HepG2 (cell line): ENCODE results near the gene MEX3B. TPM values are rescaled to one million over a fixed set of nuclear protein-coding genes. Genes with fewer than 3 reads are reported as not detected.

Source experiments
- ATAC-seq: fragments of 200-7000 bp; cut with Tn5 transposase; 3 replicates; pipeline ENCODE4 v1.9.1; 2020; ENCODE audit warnings: mild to moderate bottlenecking, moderate library complexity
- BruUV-seq: library from RNA; stranded (reverse); fragments of 400-500 nt; replicated peaks from 2 replicates; lab custom pipeline; 2021; lab: Mats Ljungman, UMichigan
- CTCF ChIA-PET: fragments of 300-600 bp; formaldehyde crosslinking; extraction: SDS; loops from one replicate; lab custom pipeline; 2021; ENCODE audit warnings: low total read pairs, inconsistent platforms, low intra/inter-chr PET ratio; lab: Yijun Ruan, JAX
- POLR2A ChIA-PET: fragments of 350-600 bp; sonication (Branson Sonifier 250); formaldehyde crosslinking; loops from one replicate; lab custom pipeline; 2020; ENCODE audit warnings: antibody characterized with exemption, inconsistent platforms; lab: Yijun Ruan, JAX
- DNase-seq: peaks from one replicate; pipeline ENCODE4 v3.0.0-alpha.2; 2015; ENCODE audit warnings: low spot score
- FAIRE-seq: peaks from 3 replicates; lab custom pipeline; 2011; peaks lifted over from hg19 to GRCh38; lab: Jason Lieb, UNC
- H2AFZ ChIP-seq: one replicate; pipeline ENCODE4 v1.6.1; 2011; ENCODE audit warnings: low read length, inconsistent platforms
- H3K27ac ChIP-seq: fragments of 300-600 bp; 3 replicates; pipeline ENCODE4 v1.8.0; 2011; ENCODE audit warnings: mixed run types, mild to moderate bottlenecking, mixed read lengths, low read length, inconsistent platforms; ENCODE audit not compliant: insufficient read depth; ENCODE audit errors: extremely low read length
- H3K27me3 ChIP-seq, 2 experiments: fragments of 200-600 bp in 1 of 2; 2 replicates in 1 of 2; 3 replicates in 1 of 2; pipeline versions ENCODE4 v1.6.0 to v1.8.0; 2011; ENCODE audit warnings: low read length in 2 of 2, mild to moderate bottlenecking in 2 of 2, moderate library complexity in 2 of 2, inconsistent platforms in 1 of 2; ENCODE audit not compliant: insufficient read depth in 2 of 2, control insufficient read depth in 1 of 2
- H3K36me3 ChIP-seq, 2 experiments: fragments of 200-600 bp in 1 of 2; replicated peaks in 1 of 2; 2 replicates in 1 of 2; 3 replicates in 1 of 2; pipeline versions ENCODE4 v1.5.1 to v1.8.0; 2011; ENCODE audit warnings: low read length in 2 of 2, inconsistent platforms in 1 of 2; ENCODE audit not compliant: insufficient read depth in 2 of 2, control insufficient read depth in 1 of 2
- H3K4me1 ChIP-seq: 2 replicates; pipeline ENCODE4 v1.5.1; 2012; ENCODE audit warnings: low read length, inconsistent platforms; ENCODE audit not compliant: insufficient read depth
- H3K4me2 ChIP-seq: 2 replicates; pipeline ENCODE4 v1.6.0; 2011; ENCODE audit warnings: low read depth, low read length, inconsistent platforms
- H3K4me3 ChIP-seq, 3 experiments: fragments of 200-600 bp in 1 of 3; sonication (generic), shearing (Covaris generic) in 1 of 3; replicated peaks in 1 of 3; 2 replicates each; pipeline ENCODE4 v1.5.1; 2011 to 2016; ENCODE audit warnings: low read length in 3 of 3, inconsistent platforms in 2 of 3, low read depth in 2 of 3, mild to moderate bottlenecking in 2 of 3, control low read depth in 1 of 3, mixed read lengths in 1 of 3; ENCODE audit not compliant: insufficient read depth in 1 of 3
- H3K79me2 ChIP-seq: one replicate; pipeline ENCODE4 v1.6.1; 2011; ENCODE audit warnings: low read length, inconsistent platforms; ENCODE audit not compliant: insufficient read depth
- H3K9ac ChIP-seq: 2 replicates; pipeline ENCODE4 v1.6.0; 2011; ENCODE audit warnings: mild to moderate bottlenecking, low read depth, low read length, inconsistent platforms; ENCODE audit not compliant: insufficient read depth
- H3K9me3 ChIP-seq: 2 replicates; pipeline ENCODE4 v1.5.1; 2012; ENCODE audit warnings: mild to moderate bottlenecking, low read length
- H4K20me1 ChIP-seq: 2 replicates; pipeline ENCODE4 v1.6.0; 2011; ENCODE audit warnings: inconsistent platforms, mild to moderate bottlenecking, low read length, moderate library complexity; ENCODE audit not compliant: insufficient read depth
- CENPX ChIP-seq: sonication (generic); formaldehyde crosslinking; IDR thresholded peaks from 2 replicates; pipeline ENCODE4 v1.9.0; 2021; ENCODE audit warnings: mild to moderate bottlenecking, missing genetic modification reagents, moderate library complexity
- HIVEP1 ChIP-seq: sonication (generic); formaldehyde crosslinking; IDR thresholded peaks from 2 replicates; pipeline ENCODE4 v1.4.0; 2020; ENCODE audit warnings: mild to moderate bottlenecking, missing genetic modification reagents
- NFATC3 ChIP-seq: sonication (generic); formaldehyde crosslinking; IDR thresholded peaks from 2 replicates; pipeline ENCODE4 v1.5.1; 2020; ENCODE audit warnings: mild to moderate bottlenecking, missing genetic modification reagents
- SP4 ChIP-seq: sonication (generic); formaldehyde crosslinking; IDR thresholded peaks from 2 replicates; pipeline ENCODE4 v1.8.1; 2023; ENCODE audit warnings: mild to moderate bottlenecking, missing genetic modification reagents
- SRSF1 ChIP-seq: fragments of 200-400 bp; formaldehyde crosslinking; optimal IDR thresholded peaks from 2 replicates; pipeline ENCODE3; 2017; ENCODE audit warnings: mild to moderate bottlenecking, low read depth, low read length, moderate library complexity
- ZNF296 ChIP-seq: sonication (generic); formaldehyde crosslinking; conservative IDR thresholded peaks from 2 replicates; pipeline ENCODE4 v1.5.0; 2020; ENCODE audit warnings: mild to moderate bottlenecking, missing genetic modification reagents
- ZNF30 ChIP-seq: sonication (generic); formaldehyde crosslinking; IDR thresholded peaks from 2 replicates; pipeline ENCODE4 v1.5.0; 2020; ENCODE audit warnings: mild to moderate bottlenecking, missing genetic modification reagents
- ZNF589 ChIP-seq: sonication (generic); formaldehyde crosslinking; conservative IDR thresholded peaks from 2 replicates; pipeline ENCODE4 v1.8.0; 2022; ENCODE audit warnings: mild to moderate bottlenecking, moderate library complexity, missing genetic modification reagents
- ZSCAN30 ChIP-seq: sonication (generic); formaldehyde crosslinking; IDR thresholded peaks from 2 replicates; pipeline ENCODE4 v1.5.0; 2020; ENCODE audit warnings: mild to moderate bottlenecking, missing genetic modification reagents
- WGBS: methylation state at CpG from one replicate; pipeline ENCODE4 v1.1.6; 2017; ENCODE audit warnings: low lambda C conversion rate; 5-methylcytosine and 5-hydroxymethylcytosine counted together
- in situ Hi-C: cut with HindIII; loops from 2 replicates; pipeline ENCODE4 v1.10.0; 2017; ENCODE audit warnings: low pct_unique_long_range_greater_than_20kb; ENCODE audit not compliant: extremely low pct_ligation_motif_present
- intact Hi-C: fragments of 100-400 bp; cut with micrococcal nuclease; formaldehyde crosslinking; loops from one replicate; pipeline ENCODE4 v1.10.0; 2022; ENCODE audit not compliant: unreplicated experiment
- polyA plus RNA-seq, 8 experiments: library from polyadenylated mRNA; depleted of rRNA in 3 of 8; stranded (reverse) in 7 of 8; unstranded in 1 of 8; fragments of >200 nt; fragmentation: Illumina TruSeq in 4 of 8; extraction: Trizol in 4 of 8; gene quantifications; 2 replicates each; pipeline versions ENCODE4 v1.2.1 to v1.2.3, GENCODE V29; 2011 to 2016; ENCODE audit warnings: low read depth in 4 of 8, missing spikeins in 1 of 8, mixed read lengths in 1 of 8; ENCODE audit not compliant: insufficient read depth in 1 of 8
- total RNA-seq, 5 experiments: library from RNA; depleted of rRNA; stranded (reverse); fragments of >200 nt; fragmentation: Illumina TruSeq; extraction: Trizol; gene quantifications; 2 replicates each; pipeline ENCODE4 v1.2.3, GENCODE V29; 2016; ENCODE audit warnings: low read depth in 1 of 5
- TF ChIP-seq, protein P1 (sequence below): sonication (generic); formaldehyde crosslinking; IDR thresholded peaks from 2 replicates; pipeline ENCODE4 v1.4.0; 2020; ENCODE audit warnings: missing genetic modification reagents
- TF ChIP-seq, protein P2 (sequence below): sonication (generic); formaldehyde crosslinking; IDR thresholded peaks from 2 replicates; pipeline ENCODE4 v1.5.1; 2020; ENCODE audit warnings: mild to moderate bottlenecking, missing genetic modification reagents, borderline replicate concordance
- TF ChIP-seq, protein P3 (sequence below): sonication (generic); formaldehyde crosslinking; IDR thresholded peaks from 2 replicates; pipeline ENCODE4 v1.5.1; 2020; ENCODE audit warnings: mild to moderate bottlenecking, missing genetic modification reagents, moderate library complexity
- TF ChIP-seq, protein P4 (sequence below): sonication (generic); formaldehyde crosslinking; IDR thresholded peaks from 2 replicates; pipeline ENCODE4; 2020; ENCODE audit warnings: missing genetic modification reagents, mild to moderate bottlenecking, borderline replicate concordance

Gene MEX3B
- total and polyA plus RNA-seq, 2 of the 13 experiments (the other 11 are each of a cell fraction or from before 2014, with no cell fraction given): 0.48 to 0.62 TPM

DNA sequence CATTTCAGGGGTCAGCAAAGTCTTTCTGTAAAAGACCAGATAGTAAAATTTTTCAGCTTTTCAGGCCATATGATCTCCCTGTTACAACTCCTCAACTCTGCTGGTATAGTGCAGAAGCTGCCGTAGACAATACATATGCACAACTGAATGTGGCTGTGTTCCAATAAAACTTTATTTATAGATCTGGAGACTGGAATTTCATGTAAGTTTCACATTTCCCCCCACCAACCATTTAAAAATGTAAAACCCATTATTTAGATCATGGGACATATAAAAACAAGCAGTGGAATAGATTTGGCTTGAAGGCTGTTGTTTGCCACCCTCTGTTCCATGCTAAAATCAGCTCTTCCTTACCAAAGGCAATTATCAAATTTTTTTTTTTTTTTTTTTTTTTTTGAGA is 28.8 kb upstream of the MEX3B start:
- in situ Hi-C loops (no loop called here), intact Hi-C loops (no loop called here)
- Histone ChIP-seq H3K4me3 (no peak overlapping the region), H3K4me1 (no peaks in the 10 kb centered on the region), H3K79me2 (no peaks in the 10 kb centered on the region), H3K27ac (no peak overlapping the region), H4K20me1 (no peaks in the 10 kb centered on the region), H3K36me3 (no peaks in the 10 kb centered on the region), H2AFZ (no peak overlapping the region), H3K9ac (no peak overlapping the region), H3K9me3 (no peaks in the 10 kb centered on the region), H3K4me2 (no peak overlapping the region), H3K27me3 (peaks cover 2 to 38% of the 10 kb centered on the region in 2 experiments; a peak in 4 of 5 replicates)
- ChIA-PET POLR2A (no interaction called here), CTCF (no interaction called here)
- FAIRE-seq: no peak
- DNase-seq: no peak
- no peak for ATAC-seq
- no TSS peak for BruUV-seq
- TF ChIP-seq, protein P1, sequence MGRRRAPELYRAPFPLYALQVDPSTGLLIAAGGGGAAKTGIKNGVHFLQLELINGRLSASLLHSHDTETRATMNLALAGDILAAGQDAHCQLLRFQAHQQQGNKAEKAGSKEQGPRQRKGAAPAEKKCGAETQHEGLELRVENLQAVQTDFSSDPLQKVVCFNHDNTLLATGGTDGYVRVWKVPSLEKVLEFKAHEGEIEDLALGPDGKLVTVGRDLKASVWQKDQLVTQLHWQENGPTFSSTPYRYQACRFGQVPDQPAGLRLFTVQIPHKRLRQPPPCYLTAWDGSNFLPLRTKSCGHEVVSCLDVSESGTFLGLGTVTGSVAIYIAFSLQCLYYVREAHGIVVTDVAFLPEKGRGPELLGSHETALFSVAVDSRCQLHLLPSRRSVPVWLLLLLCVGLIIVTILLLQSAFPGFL (CRISPR knock-in tag): no peak
- TF ChIP-seq, protein P2, sequence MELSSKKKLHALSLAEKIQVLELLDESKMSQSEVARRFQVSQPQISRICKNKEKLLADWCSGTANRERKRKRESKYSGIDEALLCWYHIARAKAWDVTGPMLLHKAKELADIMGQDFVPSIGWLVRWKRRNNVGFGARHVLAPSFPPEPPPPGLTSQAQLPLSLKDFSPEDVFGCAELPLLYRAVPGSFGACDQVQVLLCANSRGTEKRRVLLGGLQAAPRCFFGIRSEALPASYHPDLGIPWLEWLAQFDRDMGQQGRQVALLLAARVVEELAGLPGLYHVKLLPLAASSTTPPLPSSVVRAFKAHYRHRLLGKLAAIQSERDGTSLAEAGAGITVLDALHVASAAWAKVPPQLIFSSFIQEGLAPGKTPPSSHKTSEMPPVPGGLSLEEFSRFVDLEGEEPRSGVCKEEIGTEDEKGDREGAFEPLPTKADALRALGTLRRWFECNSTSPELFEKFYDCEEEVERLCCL: no peak
- TF ChIP-seq ZNF589 (CRISPR knock-in tag) (no peak), SP4 (CRISPR knock-in tag) (no peak), NFATC3 (CRISPR knock-in tag) (no peak), ZSCAN30 (CRISPR knock-in tag) (no peak), SRSF1 (no peak), CENPX (CRISPR knock-in tag) (no peak), ZNF296 (no peak), ZNF30 (no peak), HIVEP1 (no peak)
- TF ChIP-seq, protein P3, sequence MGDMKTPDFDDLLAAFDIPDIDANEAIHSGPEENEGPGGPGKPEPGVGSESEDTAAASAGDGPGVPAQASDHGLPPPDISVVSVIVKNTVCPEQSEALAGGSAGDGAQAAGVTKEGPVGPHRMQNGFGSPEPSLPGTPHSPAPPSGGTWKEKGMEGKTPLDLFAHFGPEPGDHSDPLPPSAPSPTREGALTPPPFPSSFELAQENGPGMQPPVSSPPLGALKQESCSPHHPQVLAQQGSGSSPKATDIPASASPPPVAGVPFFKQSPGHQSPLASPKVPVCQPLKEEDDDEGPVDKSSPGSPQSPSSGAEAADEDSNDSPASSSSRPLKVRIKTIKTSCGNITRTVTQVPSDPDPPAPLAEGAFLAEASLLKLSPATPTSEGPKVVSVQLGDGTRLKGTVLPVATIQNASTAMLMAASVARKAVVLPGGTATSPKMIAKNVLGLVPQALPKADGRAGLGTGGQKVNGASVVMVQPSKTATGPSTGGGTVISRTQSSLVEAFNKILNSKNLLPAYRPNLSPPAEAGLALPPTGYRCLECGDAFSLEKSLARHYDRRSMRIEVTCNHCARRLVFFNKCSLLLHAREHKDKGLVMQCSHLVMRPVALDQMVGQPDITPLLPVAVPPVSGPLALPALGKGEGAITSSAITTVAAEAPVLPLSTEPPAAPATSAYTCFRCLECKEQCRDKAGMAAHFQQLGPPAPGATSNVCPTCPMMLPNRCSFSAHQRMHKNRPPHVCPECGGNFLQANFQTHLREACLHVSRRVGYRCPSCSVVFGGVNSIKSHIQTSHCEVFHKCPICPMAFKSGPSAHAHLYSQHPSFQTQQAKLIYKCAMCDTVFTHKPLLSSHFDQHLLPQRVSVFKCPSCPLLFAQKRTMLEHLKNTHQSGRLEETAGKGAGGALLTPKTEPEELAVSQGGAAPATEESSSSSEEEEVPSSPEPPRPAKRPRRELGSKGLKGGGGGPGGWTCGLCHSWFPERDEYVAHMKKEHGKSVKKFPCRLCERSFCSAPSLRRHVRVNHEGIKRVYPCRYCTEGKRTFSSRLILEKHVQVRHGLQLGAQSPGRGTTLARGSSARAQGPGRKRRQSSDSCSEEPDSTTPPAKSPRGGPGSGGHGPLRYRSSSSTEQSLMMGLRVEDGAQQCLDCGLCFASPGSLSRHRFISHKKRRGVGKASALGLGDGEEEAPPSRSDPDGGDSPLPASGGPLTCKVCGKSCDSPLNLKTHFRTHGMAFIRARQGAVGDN (CRISPR knock-in tag): no peak
- TF ChIP-seq, protein P4, sequence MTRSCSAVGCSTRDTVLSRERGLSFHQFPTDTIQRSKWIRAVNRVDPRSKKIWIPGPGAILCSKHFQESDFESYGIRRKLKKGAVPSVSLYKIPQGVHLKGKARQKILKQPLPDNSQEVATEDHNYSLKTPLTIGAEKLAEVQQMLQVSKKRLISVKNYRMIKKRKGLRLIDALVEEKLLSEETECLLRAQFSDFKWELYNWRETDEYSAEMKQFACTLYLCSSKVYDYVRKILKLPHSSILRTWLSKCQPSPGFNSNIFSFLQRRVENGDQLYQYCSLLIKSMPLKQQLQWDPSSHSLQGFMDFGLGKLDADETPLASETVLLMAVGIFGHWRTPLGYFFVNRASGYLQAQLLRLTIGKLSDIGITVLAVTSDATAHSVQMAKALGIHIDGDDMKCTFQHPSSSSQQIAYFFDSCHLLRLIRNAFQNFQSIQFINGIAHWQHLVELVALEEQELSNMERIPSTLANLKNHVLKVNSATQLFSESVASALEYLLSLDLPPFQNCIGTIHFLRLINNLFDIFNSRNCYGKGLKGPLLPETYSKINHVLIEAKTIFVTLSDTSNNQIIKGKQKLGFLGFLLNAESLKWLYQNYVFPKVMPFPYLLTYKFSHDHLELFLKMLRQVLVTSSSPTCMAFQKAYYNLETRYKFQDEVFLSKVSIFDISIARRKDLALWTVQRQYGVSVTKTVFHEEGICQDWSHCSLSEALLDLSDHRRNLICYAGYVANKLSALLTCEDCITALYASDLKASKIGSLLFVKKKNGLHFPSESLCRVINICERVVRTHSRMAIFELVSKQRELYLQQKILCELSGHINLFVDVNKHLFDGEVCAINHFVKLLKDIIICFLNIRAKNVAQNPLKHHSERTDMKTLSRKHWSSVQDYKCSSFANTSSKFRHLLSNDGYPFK (CRISPR knock-in tag): no peak
- WGBS: 6% methylated on average over 1 of the region's 1 CpG
